ENCODE data around the gene ZNF354C. TPM values are rescaled to one million over a fixed set of nuclear protein-coding genes. Genes with fewer than 3 reads are reported as not detected.

Gene ZNF354C
- polyA plus RNA-seq, 1 donor from 2014 or later, result 6.1 TPM

- Histone ChIP-seq H3K9me2 (ENCODE audit: insufficient read depth, low read length) (no peaks in the 10 kb centered on the region), H3K9me3 (ENCODE audit: low read length) (no peaks in the 10 kb centered on the region), H3K79me2 (replicated peaks; ENCODE audit: insufficient read depth, low read length) (no peaks in the 10 kb centered on the region), H3K36me3 (ENCODE audit: insufficient read depth, low read length) (no peaks in the 10 kb centered on the region), H3K27me3 (ENCODE audit: insufficient read depth, low read depth, low read length) (no peaks in the 10 kb centered on the region), H3K9ac (ENCODE audit: low read length) (no peak overlapping the region), H2AFZ (ENCODE audit: low read depth, low read length) (no peak overlapping the region), H4K20me1 (ENCODE audit: insufficient read depth) (no peaks in the 10 kb centered on the region), H3K4me3 (ENCODE audit: low read length) (no peak overlapping the region), H3F3A (ENCODE audit: insufficient read depth, low read length, poor library complexity, severe bottlenecking) (no peaks in the 10 kb centered on the region), H3K4me2 (ENCODE audit: low read length) (no peak overlapping the region), H3K27ac (ENCODE audit: low read length) (no peak overlapping the region)
- TF ChIP-seq SMC3 (conservative IDR thresholded peaks at IDR 0.05; ENCODE audit: poor library complexity) (no peak), REST (IDR thresholded peaks at IDR 0.05; ENCODE audit: borderline replicate concordance) (no peak)
These were observed 60.9 kb downstream of the ZNF354C start for GRCh38 chr5:179120951-179121666.

- Histone ChIP-seq H2AFZ (ENCODE audit: low read depth, low read length) (no peak overlapping the region), H3F3A (ENCODE audit: insufficient read depth, low read length, poor library complexity, severe bottlenecking) (no peaks in the 10 kb centered on the region), H3K36me3 (ENCODE audit: insufficient read depth, low read length) (no peaks in the 10 kb centered on the region), H3K27me3 (ENCODE audit: insufficient read depth, low read depth, low read length) (no peaks in the 10 kb centered on the region), H3K79me2 (replicated peaks; ENCODE audit: insufficient read depth, low read length) (no peaks in the 10 kb centered on the region), H3K27ac (ENCODE audit: low read length) (no peak overlapping the region), H3K9me3 (ENCODE audit: low read length) (no peaks in the 10 kb centered on the region), H3K4me3 (ENCODE audit: low read length) (no peak overlapping the region), H3K9ac (ENCODE audit: low read length) (no peak overlapping the region), H3K4me2 (ENCODE audit: low read length) (no peak overlapping the region), H3K9me2 (ENCODE audit: insufficient read depth, low read length) (no peaks in the 10 kb centered on the region), H4K20me1 (ENCODE audit: insufficient read depth) (no peaks in the 10 kb centered on the region)
- TF ChIP-seq REST (IDR thresholded peaks at IDR 0.05; ENCODE audit: borderline replicate concordance) (no peak), POLR2AphosphoS5 (IDR thresholded peaks at IDR 0.05) (no peak), RAD21 (conservative IDR thresholded peaks at IDR 0.05) (no peak), EP300 (conservative IDR thresholded peaks at IDR 0.05; ENCODE audit: poor library complexity, severe bottlenecking) (no peak), EZH2 (IDR thresholded peaks at IDR 0.05; ENCODE audit: borderline replicate concordance, insufficient read depth, low read length, poor library complexity, severe bottlenecking) (no peak), MXI1 (conservative IDR thresholded peaks at IDR 0.05; ENCODE audit: poor library complexity, severe bottlenecking) (no peak), CTCF (IDR thresholded peaks at IDR 0.05; ENCODE audit: poor library complexity, severe bottlenecking) (no peak), SMC3 (conservative IDR thresholded peaks at IDR 0.05; ENCODE audit: poor library complexity) (no peak), TAF1 (IDR thresholded peaks at IDR 0.05; ENCODE audit: low read depth) (no peak)
These were observed 61.5 kb downstream of the ZNF354C start for GRCh38 chr5:179121667-179122111.
